OCI-LY1 (cell line): ENCODE results near the gene EVI5L.

ENCODE experiments used
- H2AFZ ChIP-seq: fragments of 200-600 bp; sonication (generic), shearing (Covaris generic); 2 replicates; pipeline ENCODE4 v1.6.0; 2014; ENCODE audit warnings: antibody characterized with exemption, mild to moderate bottlenecking, low read length
- H3F3A ChIP-seq: fragments of 200-600 bp; sonication (generic), shearing (Covaris generic); 2 replicates; pipeline ENCODE4 v1.6.0; 2014; ENCODE audit warnings: mild to moderate bottlenecking, antibody characterized with exemption, low read length, moderate library complexity; ENCODE audit not compliant: insufficient read depth
- H3K27ac ChIP-seq: fragments of 200-600 bp; sonication (generic); 2 replicates; pipeline ENCODE4 v1.5.1; 2014; ENCODE audit warnings: low read length, mixed run types, mild to moderate bottlenecking, low read depth; ENCODE audit not compliant: poor library complexity, severe bottlenecking
- H3K27me3 ChIP-seq: fragments of 200-600 bp; sonication (generic); 2 replicates; pipeline ENCODE4 v1.6.0; 2014; ENCODE audit warnings: antibody characterized with exemption, mild to moderate bottlenecking, low read length, moderate library complexity; ENCODE audit not compliant: insufficient read depth
- H3K36me3 ChIP-seq: fragments of 200-600 bp; sonication (generic); 2 replicates; pipeline ENCODE4 v1.6.1; 2014; ENCODE audit warnings: mild to moderate bottlenecking, antibody characterized with exemption, low read length, moderate library complexity, mixed read lengths; ENCODE audit not compliant: insufficient read depth
- H3K4me1 ChIP-seq: fragments of 200-600 bp; sonication (generic); 2 replicates; pipeline ENCODE4 v1.5.1; 2014; ENCODE audit warnings: mild to moderate bottlenecking, low read length, moderate library complexity; ENCODE audit not compliant: insufficient read depth, severe bottlenecking
- H3K4me2 ChIP-seq: fragments of 200-600 bp; sonication (generic), shearing (Covaris generic); 2 replicates; pipeline ENCODE4 v1.6.1; 2014; ENCODE audit warnings: low read length
- H3K4me3 ChIP-seq: fragments of 200-600 bp; sonication (generic); 2 replicates; pipeline ENCODE4 v1.5.1; 2014; ENCODE audit warnings: low read length, low read depth, mild to moderate bottlenecking, mixed read lengths; ENCODE audit not compliant: poor library complexity, severe bottlenecking
- H3K79me2 ChIP-seq: fragments of 200-600 bp; shearing (Covaris generic); 2 replicates; pipeline ENCODE4 v1.6.1; 2016; ENCODE audit warnings: mixed run types, low read length, mixed read lengths; ENCODE audit not compliant: insufficient read depth
- H3K9ac ChIP-seq: fragments of 200-600 bp; sonication (generic), shearing (Covaris generic); 2 replicates; pipeline ENCODE4 v1.6.1; 2014; ENCODE audit warnings: mild to moderate bottlenecking, low read length, mixed read lengths
- H3K9me2 ChIP-seq: fragments of 200-600 bp; sonication (generic), shearing (Covaris generic); 2 replicates; pipeline ENCODE4 v1.6.1; 2014; ENCODE audit warnings: low read depth, mild to moderate bottlenecking, low read length, mixed read lengths
- H3K9me3 ChIP-seq: fragments of 200-600 bp; shearing (Covaris generic); 2 replicates; pipeline ENCODE4 v1.6.1; 2014; ENCODE audit warnings: low read length, mixed read lengths
- H4K20me1 ChIP-seq: fragments of 200-600 bp; sonication (generic), shearing (Covaris generic); 2 replicates; pipeline ENCODE4 v1.6.0; 2016; ENCODE audit warnings: mild to moderate bottlenecking, low read length; ENCODE audit not compliant: insufficient read depth
- EZH2 ChIP-seq: fragments of 200-600 bp; sonication (generic), shearing (Covaris generic); IDR thresholded peaks from 2 replicates; pipeline ENCODE4 v1.8.0; 2017; ENCODE audit warnings: borderline replicate concordance, mixed run types, mild to moderate bottlenecking, antibody characterized with exemption, low read length, moderate library complexity, mixed read lengths
- TF ChIP-seq, protein P1 (sequence below): fragments of 200-600 bp; sonication (generic), shearing (Covaris generic); IDR thresholded peaks from 2 replicates; pipeline ENCODE4 v1.5.1; 2017; ENCODE audit warnings: mild to moderate bottlenecking, antibody characterized with exemption, low read length, moderate library complexity, mixed read lengths

The EVI5L gene

DNA sequence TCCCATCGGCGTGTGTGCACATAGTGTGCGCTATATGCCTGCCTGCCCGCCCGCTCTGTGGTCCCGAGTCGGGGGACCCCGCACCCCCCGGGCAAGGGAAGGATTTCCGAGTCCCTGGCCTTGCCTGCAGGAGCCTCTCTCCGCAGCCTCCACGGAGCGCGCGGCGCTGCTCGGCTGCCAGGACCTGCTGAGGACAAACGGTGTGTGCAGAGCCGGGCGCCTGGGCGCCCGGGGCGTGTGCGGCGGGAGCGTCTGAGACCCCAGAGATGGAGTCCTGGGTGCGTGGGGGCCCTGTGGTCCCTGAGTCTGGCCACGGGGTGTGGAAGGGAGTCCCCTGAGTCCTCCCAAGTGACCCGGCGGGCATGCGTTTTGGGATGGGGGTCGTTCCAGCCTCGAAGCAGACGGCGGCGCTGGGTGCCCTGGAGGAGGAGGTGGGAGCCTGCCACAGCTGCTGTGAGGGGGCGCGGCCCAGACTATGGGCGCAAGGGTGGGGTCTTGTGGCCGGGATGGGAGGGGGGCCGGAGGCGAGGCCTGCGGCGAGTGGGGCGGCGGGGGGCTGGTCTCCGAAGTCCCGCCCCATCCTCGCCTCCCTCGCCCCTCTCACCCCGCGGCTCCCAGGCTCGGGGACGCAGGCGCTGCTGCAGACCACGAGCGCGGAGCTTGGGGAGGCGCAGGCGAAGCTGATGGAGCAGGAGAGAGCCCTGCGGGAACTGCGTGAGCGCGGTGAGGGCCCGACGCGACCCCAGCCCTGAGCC, 41.7 kb upstream of the EVI5L start:
- Histone ChIP-seq H3F3A (no peaks in the 10 kb centered on the region), H3K4me2 (no peak overlapping the region), H3K4me3 (no peak overlapping the region), H3K9me3 (no peaks in the 10 kb centered on the region), H3K9ac (no peak overlapping the region), H3K36me3 (no peaks in the 10 kb centered on the region; the same call in 1 of the 2 replicates), H3K4me1 (no peaks in the 10 kb centered on the region), H3K27me3 (no peaks in the 10 kb centered on the region; the same call in 1 of the 2 replicates), H2AFZ (no peak overlapping the region), H3K27ac (no peak overlapping the region), H3K9me2 (no peaks in the 10 kb centered on the region), H4K20me1 (no peaks in the 10 kb centered on the region), H3K79me2 (no peaks in the 10 kb centered on the region)
- TF ChIP-seq EZH2 = no peak
- TF ChIP-seq, protein P1, sequence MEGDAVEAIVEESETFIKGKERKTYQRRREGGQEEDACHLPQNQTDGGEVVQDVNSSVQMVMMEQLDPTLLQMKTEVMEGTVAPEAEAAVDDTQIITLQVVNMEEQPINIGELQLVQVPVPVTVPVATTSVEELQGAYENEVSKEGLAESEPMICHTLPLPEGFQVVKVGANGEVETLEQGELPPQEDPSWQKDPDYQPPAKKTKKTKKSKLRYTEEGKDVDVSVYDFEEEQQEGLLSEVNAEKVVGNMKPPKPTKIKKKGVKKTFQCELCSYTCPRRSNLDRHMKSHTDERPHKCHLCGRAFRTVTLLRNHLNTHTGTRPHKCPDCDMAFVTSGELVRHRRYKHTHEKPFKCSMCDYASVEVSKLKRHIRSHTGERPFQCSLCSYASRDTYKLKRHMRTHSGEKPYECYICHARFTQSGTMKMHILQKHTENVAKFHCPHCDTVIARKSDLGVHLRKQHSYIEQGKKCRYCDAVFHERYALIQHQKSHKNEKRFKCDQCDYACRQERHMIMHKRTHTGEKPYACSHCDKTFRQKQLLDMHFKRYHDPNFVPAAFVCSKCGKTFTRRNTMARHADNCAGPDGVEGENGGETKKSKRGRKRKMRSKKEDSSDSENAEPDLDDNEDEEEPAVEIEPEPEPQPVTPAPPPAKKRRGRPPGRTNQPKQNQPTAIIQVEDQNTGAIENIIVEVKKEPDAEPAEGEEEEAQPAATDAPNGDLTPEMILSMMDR = no peak

DNA sequence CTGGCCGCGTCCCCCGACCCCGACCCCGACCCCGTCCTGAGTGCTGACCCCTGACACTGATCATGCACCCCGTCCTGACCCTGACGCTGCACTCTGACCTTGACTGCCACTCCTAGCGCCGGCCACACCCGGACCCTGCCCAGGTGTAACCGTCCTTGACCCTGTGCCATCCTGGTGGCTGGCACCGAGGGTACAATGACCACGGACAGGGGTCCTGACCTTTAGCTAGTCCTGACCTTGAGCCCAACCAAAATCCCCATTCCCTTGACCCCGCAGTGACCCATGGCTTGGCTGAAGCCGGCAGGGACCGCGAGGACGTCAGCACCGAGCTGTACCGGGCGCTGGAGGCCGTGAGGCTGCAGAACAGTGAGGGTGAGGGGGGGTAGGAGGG, 41.1 kb upstream of the EVI5L start:
- Histone ChIP-seq H3K4me3 (no peak overlapping the region), H4K20me1 (no peaks in the 10 kb centered on the region), H3K27ac (no peak overlapping the region), H3K9me2 (no peaks in the 10 kb centered on the region), H3K9ac (no peak overlapping the region), H3K36me3 (no peaks in the 10 kb centered on the region; the same call in 1 of the 2 replicates), H3K27me3 (no peaks in the 10 kb centered on the region; the same call in 1 of the 2 replicates), H3K4me1 (no peaks in the 10 kb centered on the region), H3K9me3 (no peaks in the 10 kb centered on the region), H3K79me2 (no peaks in the 10 kb centered on the region), H3K4me2 (no peak overlapping the region), H2AFZ (no peak overlapping the region), H3F3A (no peaks in the 10 kb centered on the region)
- TF ChIP-seq, protein P1 = no peak
- no peak for TF ChIP-seq EZH2

DNA sequence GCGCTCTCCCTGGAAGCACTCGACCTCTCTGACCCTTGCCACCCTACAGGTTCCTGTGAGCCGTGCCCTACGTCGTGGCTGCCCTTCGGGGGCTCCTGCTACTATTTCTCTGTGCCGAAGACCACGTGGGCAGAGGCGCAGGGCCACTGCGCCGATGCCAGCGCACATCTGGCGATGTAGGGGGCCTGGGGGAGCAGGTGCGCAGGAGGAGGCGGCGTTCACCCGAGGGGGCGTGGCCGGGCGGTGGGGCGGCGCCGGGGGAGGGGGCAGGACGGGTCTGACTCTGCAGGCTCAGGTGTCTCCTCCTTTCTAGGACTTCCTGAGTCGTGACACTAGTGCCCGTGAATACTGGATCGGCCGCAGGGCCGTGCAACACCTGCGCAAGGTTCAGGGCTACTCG, 40.6 kb upstream of the EVI5L start:
- Histone ChIP-seq H3K36me3 (no peaks in the 10 kb centered on the region; the same call in 1 of the 2 replicates), H3K9me2 (no peaks in the 10 kb centered on the region), H3K79me2 (no peaks in the 10 kb centered on the region), H3K4me1 (no peaks in the 10 kb centered on the region), H3K4me3 (no peak overlapping the region), H3K9me3 (no peaks in the 10 kb centered on the region), H3K4me2 (peak overlapping the region; percentile 38; the same call in 1 of the 2 replicates), H2AFZ (no peak overlapping the region), H3K27ac (no peak overlapping the region), H3F3A (no peaks in the 10 kb centered on the region), H3K9ac (no peak overlapping the region), H3K27me3 (no peaks in the 10 kb centered on the region; the same call in 1 of the 2 replicates), H4K20me1 (no peaks in the 10 kb centered on the region)
- no peak for TF ChIP-seq EZH2
- TF ChIP-seq, protein P1 = no peak
